ENCODE data around the gene CASTOR1. TPM values are rescaled to one million over a fixed set of nuclear protein-coding genes. Genes with fewer than 3 reads are reported as not detected.

The CASTOR1 gene
- total RNA-seq, 1 donor from 2014 or later, result 15.9 TPM

DNA sequence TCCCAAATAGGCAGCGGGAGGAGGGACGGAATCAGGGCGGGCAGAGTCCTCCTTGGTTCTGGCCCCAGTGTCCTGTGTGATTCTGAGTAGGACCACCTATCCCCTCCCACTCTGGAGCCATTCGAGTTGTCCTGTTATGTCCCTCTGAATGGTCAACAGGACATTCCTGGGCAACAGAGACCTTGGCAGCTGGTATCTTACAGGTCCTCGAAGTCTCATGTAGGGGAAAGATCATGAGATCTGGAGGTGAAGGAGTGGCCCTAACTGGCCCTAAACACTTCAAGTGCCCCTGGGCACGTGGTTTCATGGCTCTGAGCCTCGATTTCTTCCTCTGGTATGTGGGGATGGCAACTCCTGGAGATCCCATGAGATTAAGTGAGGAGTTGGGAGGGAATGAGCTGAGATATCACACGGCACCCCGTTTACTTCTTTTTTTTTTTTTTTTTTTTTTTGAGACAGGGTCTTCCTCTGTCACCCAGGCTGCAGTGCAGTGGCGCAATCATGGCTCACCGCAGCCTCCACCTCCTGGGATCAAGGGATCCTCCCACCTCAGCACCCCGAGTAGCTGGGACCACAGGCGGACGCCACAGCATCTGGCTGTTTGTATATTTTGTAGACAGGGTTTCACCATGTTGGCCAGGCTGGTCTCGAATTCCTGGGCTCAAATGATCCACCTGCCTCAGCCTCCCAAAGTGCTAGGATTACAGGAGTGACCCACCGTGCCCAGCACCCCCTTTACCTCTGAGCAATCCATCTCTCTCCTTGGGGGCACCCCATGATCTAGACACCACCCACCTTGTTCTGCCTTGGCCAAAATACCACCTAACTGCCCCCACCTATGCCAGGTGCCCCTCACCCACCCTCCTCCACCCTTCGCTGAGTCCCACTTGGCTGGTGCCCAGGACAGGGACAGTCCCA lies 49.6 kb downstream of the CASTOR1 start:
- DNase-seq (ENCODE audit: low spot score) (no peak), ATAC-seq (no peak)
- intact Hi-C loops (cut with DNase I), result no loop called here

DNA sequence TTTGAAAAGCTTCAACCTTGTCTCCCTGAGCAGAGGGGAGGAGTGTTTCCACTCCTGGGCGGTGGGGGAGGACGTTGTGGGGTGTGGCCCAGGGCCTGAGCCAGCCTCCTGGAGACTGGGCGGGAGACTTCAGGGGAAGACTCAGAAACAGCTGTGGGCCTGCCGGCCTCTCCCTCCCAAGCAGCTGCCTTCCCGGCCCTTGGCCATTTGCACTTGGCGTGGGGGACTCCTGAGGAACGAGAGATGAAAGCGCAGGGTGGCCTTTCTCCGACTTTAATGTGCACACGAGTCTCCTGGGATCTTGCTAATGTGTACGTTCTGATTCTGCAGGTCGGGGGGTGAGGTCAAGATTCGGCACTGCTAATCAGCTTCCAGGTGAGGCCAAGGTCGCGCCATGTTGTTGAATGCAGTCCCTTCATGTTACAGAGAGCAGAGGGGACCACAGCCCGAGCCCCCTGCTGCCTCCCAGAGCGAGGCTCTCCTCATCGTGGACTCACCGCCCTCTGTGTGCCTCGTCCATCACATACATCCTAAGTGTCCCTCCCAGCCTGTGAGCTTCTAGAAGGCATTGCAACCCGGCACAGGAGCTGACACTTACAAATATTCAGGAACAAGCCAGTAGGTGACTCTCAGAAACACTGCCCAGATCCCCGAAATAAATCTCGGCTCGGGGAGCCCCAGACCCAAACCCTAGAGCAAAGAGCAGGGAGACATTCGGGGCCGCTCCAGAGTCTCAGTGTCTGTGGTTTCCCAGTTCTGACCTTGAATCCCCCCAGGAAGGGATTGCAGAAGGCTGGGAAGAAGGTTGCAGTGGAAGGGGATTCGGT lies 50.4 kb downstream of the CASTOR1 start:
- ATAC-seq, result peak; percentile 75
- DNase-seq (ENCODE audit: low spot score), result peak; percentile 70
- intact Hi-C loops (cut with DNase I), result no loop called here

GRCh38 chr22:30238136-30238535 lies 51.2 kb downstream of the CASTOR1 start:
- no peak for DNase-seq (ENCODE audit: low spot score)
- no peak for ATAC-seq
- intact Hi-C loops (cut with DNase I), result no loop called here

GRCh38 chr22:30236875-30237274 lies 52.4 kb downstream of the CASTOR1 start:
- ATAC-seq (no peak), DNase-seq (ENCODE audit: low spot score) (no peak)
- intact Hi-C loops (cut with DNase I), result no loop called here

DNA sequence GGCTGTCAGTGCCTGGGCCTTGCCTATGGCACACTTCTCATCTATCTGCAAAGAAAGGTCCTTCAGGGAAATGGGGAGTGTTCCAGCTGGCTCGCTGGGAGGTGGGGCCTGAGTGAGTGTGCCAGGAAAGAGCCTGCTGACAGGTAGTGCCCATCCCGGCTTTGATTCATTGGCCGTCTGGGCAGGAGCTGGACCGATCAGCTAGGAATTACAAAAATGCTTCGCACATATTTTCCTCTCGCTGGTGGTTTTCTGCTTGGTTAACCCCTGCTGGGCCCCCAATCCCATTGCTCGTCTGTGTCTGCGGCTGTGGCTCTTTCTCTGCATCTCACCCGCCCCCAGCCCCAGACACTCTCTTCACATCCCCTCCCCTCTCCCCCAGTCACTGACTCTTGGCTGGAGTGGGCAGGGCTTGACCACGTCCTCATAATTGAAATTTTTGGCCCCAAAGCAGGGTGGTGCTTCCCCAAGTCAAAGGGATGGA lies 53.6 kb downstream of the CASTOR1 start:
- ATAC-seq (no peak), DNase-seq (ENCODE audit: low spot score) (no peak)
- intact Hi-C loops (cut with DNase I), result no loop called here

Other genes starting within 250 kb of the CASTOR1 start
- not detected for gene HORMAD2, start 209.0 kb downstream of the CASTOR1 start, total RNA-seq
- gene LIF, start 42.7 kb downstream of the CASTOR1 start, total RNA-seq, result 3.2 TPM
- gene OSM, start 22.7 kb downstream of the CASTOR1 start, total RNA-seq, result 6.4 TPM
- 29.4 TPM for gene TBC1D10A, start 37.4 kb upstream of the CASTOR1 start, total RNA-seq
- 138 TPM for gene SF3A1, start 67.4 kb upstream of the CASTOR1 start, total RNA-seq
- 0.71 TPM for gene CCDC157, start 67.5 kb upstream of the CASTOR1 start, total RNA-seq
- 25.5 TPM for gene RNF215, start 97.9 kb upstream of the CASTOR1 start, total RNA-seq
- 20.8 TPM for gene SEC14L2, start 107.5 kb upstream of the CASTOR1 start, total RNA-seq
- 3.6 TPM for gene MTFP1, start 136.3 kb upstream of the CASTOR1 start, total RNA-seq
- gene SEC14L3, start 182.5 kb upstream of the CASTOR1 start, total RNA-seq, result not detected
- gene SEC14L4, start 216.2 kb upstream of the CASTOR1 start, total RNA-seq, result 0.62 TPM